H1 (cell line): ENCODE measurements around the gene FADD.
"Not testable (repeated sequence)": the region's sequence is repeated elsewhere in the genome, so short reads cannot be mapped to it uniquely, and the experiment has no call there.

Experiments
- ASH2L ChIP-seq: fragments of 200-600, 300-600 bp; sonication (generic); IDR thresholded peaks from one replicate; pipeline ENCODE4 v1.7.1; 2017; ENCODE audit warnings: low read length
- CTCF ChIP-seq, 3 experiments: IDR thresholded peaks; 1 replicate in 2 of 3; 2 replicates in 1 of 3; pipeline versions ENCODE4 v1.5.1 to v1.6.1; 2011; ENCODE audit warnings: low read length in 3 of 3, mild to moderate bottlenecking in 3 of 3, inconsistent platforms in 2 of 3, low read depth in 1 of 3, moderate library complexity in 1 of 3; ENCODE audit not compliant: insufficient read depth in 1 of 3; ENCODE audit errors: control extremely low read depth in 1 of 3
- POLR2A ChIP-seq, 2 experiments: IDR thresholded peaks; 1 replicate in 1 of 2; 2 replicates in 1 of 2; pipeline ENCODE4 v1.6.1; 2011; ENCODE audit warnings: low read depth in 2 of 2, low read length in 2 of 2, mild to moderate bottlenecking in 2 of 2; ENCODE audit errors: control extremely low read depth in 1 of 2
- SRF ChIP-seq: IDR thresholded peaks from 2 replicates; pipeline ENCODE4 v1.6.1; 2011; ENCODE audit warnings: mild to moderate bottlenecking, low read depth, low read length, moderate library complexity
- TBP ChIP-seq: IDR thresholded peaks from 2 replicates; pipeline ENCODE4 v1.6.1; 2011; ENCODE audit warnings: low read depth, low read length, improper control_type of control experiment
- USF2 ChIP-seq: IDR thresholded peaks from 2 replicates; pipeline ENCODE4 v1.6.1; 2011; ENCODE audit warnings: low read length, improper control_type of control experiment

GRCh38 chr11:70218076-70218475 lies 15.0 kb downstream of the FADD start:
- TF ChIP-seq CTCF (IDR thresholded peaks at IDR 0.05; ENCODE audit: control extremely low read depth in 1 of 3, insufficient read depth in 1 of 3, low read depth in 1 of 3, low read length in 3 of 3); SRF; USF2; POLR2A (IDR thresholded peaks at IDR 0.05; ENCODE audit: control extremely low read depth in 1 of 2, low read depth in 2 of 2, low read length in 2 of 2); ASH2L; TBP: not testable (repeated sequence)
